ENCODE data around the gene PRAF2. TPM values are rescaled to one million over a fixed set of nuclear protein-coding genes. Genes with fewer than 3 reads are reported as not detected.
A peak's percentile ranks its signal among the peaks of the same experiment; 100 is the strongest.

PRAF2 gene
- total and polyA plus RNA-seq, 2 of the 13 experiments (the other 11 are each of a cell fraction or from before 2014, with no cell fraction given) = 0.33 to 2.6 TPM

DNA sequence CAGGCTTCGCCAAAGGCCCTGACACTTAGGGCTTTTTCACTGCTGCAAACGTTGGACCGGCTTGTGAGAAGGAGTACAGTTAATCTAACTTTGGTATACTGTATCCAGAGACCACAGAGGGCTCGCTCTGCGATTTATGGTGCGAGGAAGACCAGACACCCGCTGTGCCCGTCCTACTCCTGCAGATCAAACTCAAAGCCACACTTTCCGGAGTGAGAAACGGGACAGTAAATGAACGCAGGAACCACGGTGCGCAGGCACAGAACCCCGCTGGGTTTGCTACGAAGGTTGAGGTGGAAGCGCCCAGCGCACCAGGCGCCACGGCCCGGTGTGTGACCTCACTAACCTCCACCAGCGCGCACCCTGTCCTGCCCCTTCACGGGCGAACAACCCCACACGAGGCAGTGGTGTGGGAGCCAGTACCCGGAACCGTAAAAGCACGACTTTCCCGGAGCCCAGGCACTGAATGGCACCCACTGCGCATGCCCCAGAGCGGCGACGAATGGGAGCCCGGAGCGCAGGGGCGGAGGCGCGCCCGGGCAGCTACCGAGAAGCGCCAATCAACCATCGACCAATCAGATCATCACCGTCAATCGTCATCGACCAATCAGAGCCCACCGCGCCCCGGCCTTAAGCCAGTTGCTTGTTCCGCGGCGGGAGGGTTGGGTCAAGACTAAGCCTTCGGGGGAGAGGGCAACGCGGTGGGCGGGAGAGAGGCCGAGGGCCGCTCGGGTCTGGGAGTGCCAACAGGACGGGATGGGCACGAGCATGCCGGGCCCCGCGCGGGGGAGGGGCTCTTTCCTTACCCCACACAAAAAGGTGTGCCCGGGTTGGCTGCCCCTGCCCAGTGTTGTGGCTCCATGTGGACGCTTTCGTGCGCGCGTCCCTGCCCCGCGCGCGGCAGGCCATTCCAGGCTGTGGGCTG lies 27.2 kb upstream of the PRAF2 start (continued):
- TF ChIP-seq, protein P1, sequence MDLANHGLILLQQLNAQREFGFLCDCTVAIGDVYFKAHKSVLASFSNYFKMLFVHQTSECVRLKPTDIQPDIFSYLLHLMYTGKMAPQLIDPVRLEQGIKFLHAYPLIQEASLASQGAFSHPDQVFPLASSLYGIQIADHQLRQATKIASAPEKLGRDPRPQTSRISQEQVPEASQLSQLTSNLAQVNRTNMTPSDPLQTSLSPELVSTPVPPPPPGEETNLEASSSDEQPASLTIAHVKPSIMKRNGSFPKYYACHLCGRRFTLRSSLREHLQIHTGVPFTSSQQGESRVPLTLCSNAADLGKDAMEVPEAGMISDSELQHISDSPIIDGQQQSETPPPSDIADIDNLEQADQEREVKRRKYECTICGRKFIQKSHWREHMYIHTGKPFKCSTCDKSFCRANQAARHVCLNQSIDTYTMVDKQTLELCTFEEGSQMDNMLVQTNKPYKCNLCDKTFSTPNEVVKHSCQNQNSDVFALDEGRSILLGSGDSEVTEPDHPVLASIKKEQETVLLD (CRISPR knock-in tag; IDR thresholded peaks at IDR 0.05; ENCODE audit: low read depth) = no peak
- TF ChIP-seq TGIF2 (CRISPR knock-in tag; IDR thresholded peaks at IDR 0.05) = no peak
- TF ChIP-seq, protein P2, sequence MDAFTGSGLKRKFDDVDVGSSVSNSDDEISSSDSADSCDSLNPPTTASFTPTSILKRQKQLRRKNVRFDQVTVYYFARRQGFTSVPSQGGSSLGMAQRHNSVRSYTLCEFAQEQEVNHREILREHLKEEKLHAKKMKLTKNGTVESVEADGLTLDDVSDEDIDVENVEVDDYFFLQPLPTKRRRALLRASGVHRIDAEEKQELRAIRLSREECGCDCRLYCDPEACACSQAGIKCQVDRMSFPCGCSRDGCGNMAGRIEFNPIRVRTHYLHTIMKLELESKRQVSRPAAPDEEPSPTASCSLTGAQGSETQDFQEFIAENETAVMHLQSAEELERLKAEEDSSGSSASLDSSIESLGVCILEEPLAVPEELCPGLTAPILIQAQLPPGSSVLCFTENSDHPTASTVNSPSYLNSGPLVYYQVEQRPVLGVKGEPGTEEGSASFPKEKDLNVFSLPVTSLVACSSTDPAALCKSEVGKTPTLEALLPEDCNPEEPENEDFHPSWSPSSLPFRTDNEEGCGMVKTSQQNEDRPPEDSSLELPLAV (CRISPR knock-in tag; conservative IDR thresholded peaks at IDR 0.05; ENCODE audit: low read depth) = no peak
- TF ChIP-seq, protein P3, sequence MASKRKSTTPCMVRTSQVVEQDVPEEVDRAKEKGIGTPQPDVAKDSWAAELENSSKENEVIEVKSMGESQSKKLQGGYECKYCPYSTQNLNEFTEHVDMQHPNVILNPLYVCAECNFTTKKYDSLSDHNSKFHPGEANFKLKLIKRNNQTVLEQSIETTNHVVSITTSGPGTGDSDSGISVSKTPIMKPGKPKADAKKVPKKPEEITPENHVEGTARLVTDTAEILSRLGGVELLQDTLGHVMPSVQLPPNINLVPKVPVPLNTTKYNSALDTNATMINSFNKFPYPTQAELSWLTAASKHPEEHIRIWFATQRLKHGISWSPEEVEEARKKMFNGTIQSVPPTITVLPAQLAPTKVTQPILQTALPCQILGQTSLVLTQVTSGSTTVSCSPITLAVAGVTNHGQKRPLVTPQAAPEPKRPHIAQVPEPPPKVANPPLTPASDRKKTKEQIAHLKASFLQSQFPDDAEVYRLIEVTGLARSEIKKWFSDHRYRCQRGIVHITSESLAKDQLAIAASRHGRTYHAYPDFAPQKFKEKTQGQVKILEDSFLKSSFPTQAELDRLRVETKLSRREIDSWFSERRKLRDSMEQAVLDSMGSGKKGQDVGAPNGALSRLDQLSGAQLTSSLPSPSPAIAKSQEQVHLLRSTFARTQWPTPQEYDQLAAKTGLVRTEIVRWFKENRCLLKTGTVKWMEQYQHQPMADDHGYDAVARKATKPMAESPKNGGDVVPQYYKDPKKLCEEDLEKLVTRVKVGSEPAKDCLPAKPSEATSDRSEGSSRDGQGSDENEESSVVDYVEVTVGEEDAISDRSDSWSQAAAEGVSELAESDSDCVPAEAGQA (IDR thresholded peaks at IDR 0.05; ENCODE audit: low read depth) = no peak
- TF ChIP-seq, protein P3 (CRISPR knock-in tag; IDR thresholded peaks at IDR 0.05; ENCODE audit: borderline replicate concordance) = no peak
- no peak for TF ChIP-seq IRX3 (CRISPR knock-in tag; IDR thresholded peaks at IDR 0.05; ENCODE audit: borderline replicate concordance, low read depth)
- no peak for TF ChIP-seq NFKBIZ (CRISPR knock-in tag; IDR thresholded peaks at IDR 0.05)
- TF ChIP-seq, protein P4, sequence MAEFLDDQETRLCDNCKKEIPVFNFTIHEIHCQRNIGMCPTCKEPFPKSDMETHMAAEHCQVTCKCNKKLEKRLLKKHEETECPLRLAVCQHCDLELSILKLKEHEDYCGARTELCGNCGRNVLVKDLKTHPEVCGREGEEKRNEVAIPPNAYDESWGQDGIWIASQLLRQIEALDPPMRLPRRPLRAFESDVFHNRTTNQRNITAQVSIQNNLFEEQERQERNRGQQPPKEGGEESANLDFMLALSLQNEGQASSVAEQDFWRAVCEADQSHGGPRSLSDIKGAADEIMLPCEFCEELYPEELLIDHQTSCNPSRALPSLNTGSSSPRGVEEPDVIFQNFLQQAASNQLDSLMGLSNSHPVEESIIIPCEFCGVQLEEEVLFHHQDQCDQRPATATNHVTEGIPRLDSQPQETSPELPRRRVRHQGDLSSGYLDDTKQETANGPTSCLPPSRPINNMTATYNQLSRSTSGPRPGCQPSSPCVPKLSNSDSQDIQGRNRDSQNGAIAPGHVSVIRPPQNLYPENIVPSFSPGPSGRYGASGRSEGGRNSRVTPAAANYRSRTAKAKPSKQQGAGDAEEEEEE (CRISPR knock-in tag; IDR thresholded peaks at IDR 0.05; ENCODE audit: borderline replicate concordance) = no peak
- TF ChIP-seq KMT2B (CRISPR knock-in tag; IDR thresholded peaks at IDR 0.05) = no peak
- no peak for TF ChIP-seq MTF1 (CRISPR knock-in tag; IDR thresholded peaks at IDR 0.05)
- no peak for TF ChIP-seq ZNF724P (CRISPR knock-in tag; IDR thresholded peaks at IDR 0.05; ENCODE audit: borderline replicate concordance)
- no peak for TF ChIP-seq MEIS2 (CRISPR knock-in tag; IDR thresholded peaks at IDR 0.05)
- peak; percentile 60; the same call in 1 of the 2 replicates for TF ChIP-seq ELF1 (CRISPR knock-in tag; IDR thresholded peaks at IDR 0.05)
- TF ChIP-seq ZNF20 (CRISPR knock-in tag; IDR thresholded peaks at IDR 0.05) = no peak
- TF ChIP-seq, protein P5, sequence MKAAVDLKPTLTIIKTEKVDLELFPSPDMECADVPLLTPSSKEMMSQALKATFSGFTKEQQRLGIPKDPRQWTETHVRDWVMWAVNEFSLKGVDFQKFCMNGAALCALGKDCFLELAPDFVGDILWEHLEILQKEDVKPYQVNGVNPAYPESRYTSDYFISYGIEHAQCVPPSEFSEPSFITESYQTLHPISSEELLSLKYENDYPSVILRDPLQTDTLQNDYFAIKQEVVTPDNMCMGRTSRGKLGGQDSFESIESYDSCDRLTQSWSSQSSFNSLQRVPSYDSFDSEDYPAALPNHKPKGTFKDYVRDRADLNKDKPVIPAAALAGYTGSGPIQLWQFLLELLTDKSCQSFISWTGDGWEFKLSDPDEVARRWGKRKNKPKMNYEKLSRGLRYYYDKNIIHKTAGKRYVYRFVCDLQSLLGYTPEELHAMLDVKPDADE (CRISPR knock-in tag; IDR thresholded peaks at IDR 0.05) = no peak
- TF ChIP-seq ISL2 (CRISPR knock-in tag; IDR thresholded peaks at IDR 0.05) = no peak
- no peak for TF ChIP-seq ZNF382 (CRISPR knock-in tag; IDR thresholded peaks at IDR 0.05; ENCODE audit: borderline replicate concordance)
